Neural progenitor cell (in vitro differentiated cells): ENCODE data around the gene MEF2D.
A peak's percentile ranks its signal among the peaks of the same experiment; 100 is the strongest.

Experiments used
- CTCF ChIP-seq: fragments of 200-600 bp; sonication (generic); IDR thresholded peaks from 2 replicates; pipeline ENCODE4 v1.5.1; 2017; ENCODE audit warnings: antibody characterized with exemption, mild to moderate bottlenecking
- EZH2 ChIP-seq: fragments of 200-600 bp; sonication (generic); IDR thresholded peaks from 2 replicates; pipeline ENCODE4 v1.6.1; 2017; ENCODE audit warnings: antibody characterized with exemption, mild to moderate bottlenecking, moderate library complexity
- EZH2phosphoT487 ChIP-seq: fragments of 200-600 bp; sonication (generic); IDR thresholded peaks from 2 replicates; pipeline ENCODE4 v1.6.1; 2017; ENCODE audit warnings: antibody characterized with exemption

GRCh38 chr1:156421939-156422601, 78.5 kb downstream of the MEF2D start:
- peak; percentile 10 for TF ChIP-seq EZH2
- TF ChIP-seq CTCF = no peak
- no peak for TF ChIP-seq EZH2phosphoT487
